Right renal cortex interstitium (tissue), 3 donors: ENCODE results near the gene MFAP4. TPM values are rescaled to one million over a fixed set of nuclear protein-coding genes. Genes with fewer than 3 reads are reported as not detected.

Source experiments
- DNase-seq, 3 donors: peaks; one replicate each; pipeline ENCODE4 v3.0.0-alpha.2; 2013; ENCODE audit warnings: low read depth in 3 of 3, low spot score in 2 of 3
- polyA plus RNA-seq, 3 donors: library from polyadenylated mRNA; unstranded; fragments of 120-200 nt; gene quantifications; one replicate each; pipeline ENCODE4 v1.2.1, GENCODE V29; 2013; ENCODE audit not compliant: insufficient read length in 3 of 3

Gene MFAP4
- 100 to 1,000 TPM; 207 to 270 (median 245) TPM for polyA plus RNA-seq

- no peak for DNase-seq
Observed at GRCh38 chr17:19386974-19387920, at the start of gene MFAP4. TSS of gene MFAP4 (minus strand) at chr17:19387190. CDS start at chr17:19387155, 35 bp downstream.

GRCh38 chr17:19433727-19434340 lies 46.8 kb upstream of the MFAP4 start:
- DNase-seq: no peak

GRCh38 chr17:19433255-19433654 lies 46.3 kb upstream of the MFAP4 start:
- DNase-seq: no peak

GRCh38 chr17:19431691-19432090 lies 44.7 kb upstream of the MFAP4 start:
- no peak for DNase-seq

- no peak for DNase-seq
Observed at GRCh38 chr17:19426631-19427030, 39.6 kb upstream of the MFAP4 start.

GRCh38 chr17:19424934-19425868 lies 38.2 kb upstream of the MFAP4 start:
- DNase-seq: peak in 1 of 3 donors; percentile 31

GRCh38 chr17:19421926-19422325 lies 34.9 kb upstream of the MFAP4 start:
- DNase-seq: no peak

GRCh38 chr17:19421219-19421618 lies 34.2 kb upstream of the MFAP4 start:
- DNase-seq: no peak

GRCh38 chr17:19418251-19418992 lies 31.4 kb upstream of the MFAP4 start:
- DNase-seq: no peak

- no peak for DNase-seq
Observed at GRCh38 chr17:19417611-19418010, 30.6 kb upstream of the MFAP4 start.

- DNase-seq: no peak
Observed at GRCh38 chr17:19415806-19416775, 29.1 kb upstream of the MFAP4 start.

- DNase-seq: no peak
Observed at GRCh38 chr17:19415311-19415710, 28.3 kb upstream of the MFAP4 start.

GRCh38 chr17:19414396-19415280 lies 27.6 kb upstream of the MFAP4 start:
- DNase-seq: no peak

GRCh38 chr17:19413761-19414160 lies 26.8 kb upstream of the MFAP4 start:
- DNase-seq: no peak

GRCh38 chr17:19412984-19413383 lies 26.0 kb upstream of the MFAP4 start:
- DNase-seq: no peak

- DNase-seq: no peak
Observed at GRCh38 chr17:19412510-19412909, 25.5 kb upstream of the MFAP4 start.

GRCh38 chr17:19411631-19412030 lies 24.6 kb upstream of the MFAP4 start:
- DNase-seq: no peak
